ENCODE results near the gene ANKRD42.

GRCh38 chr11:83174008-83174407 is 19.5 kb upstream of the ANKRD42 start:
- TF ChIP-seq JUN (CRISPR knock-in tag; IDR thresholded peaks at IDR 0.05) (no peak), ZNF219 (CRISPR knock-in tag; IDR thresholded peaks at IDR 0.05; ENCODE audit: borderline replicate concordance) (no peak), NFE2L1 (CRISPR knock-in tag; IDR thresholded peaks at IDR 0.05) (no peak), IRF2 (CRISPR knock-in tag; IDR thresholded peaks at IDR 0.05; ENCODE audit: borderline replicate concordance, low read depth) (no peak), SP1 (CRISPR knock-in tag; conservative IDR thresholded peaks at IDR 0.05) (no peak)
- TF ChIP-seq, protein P1, sequence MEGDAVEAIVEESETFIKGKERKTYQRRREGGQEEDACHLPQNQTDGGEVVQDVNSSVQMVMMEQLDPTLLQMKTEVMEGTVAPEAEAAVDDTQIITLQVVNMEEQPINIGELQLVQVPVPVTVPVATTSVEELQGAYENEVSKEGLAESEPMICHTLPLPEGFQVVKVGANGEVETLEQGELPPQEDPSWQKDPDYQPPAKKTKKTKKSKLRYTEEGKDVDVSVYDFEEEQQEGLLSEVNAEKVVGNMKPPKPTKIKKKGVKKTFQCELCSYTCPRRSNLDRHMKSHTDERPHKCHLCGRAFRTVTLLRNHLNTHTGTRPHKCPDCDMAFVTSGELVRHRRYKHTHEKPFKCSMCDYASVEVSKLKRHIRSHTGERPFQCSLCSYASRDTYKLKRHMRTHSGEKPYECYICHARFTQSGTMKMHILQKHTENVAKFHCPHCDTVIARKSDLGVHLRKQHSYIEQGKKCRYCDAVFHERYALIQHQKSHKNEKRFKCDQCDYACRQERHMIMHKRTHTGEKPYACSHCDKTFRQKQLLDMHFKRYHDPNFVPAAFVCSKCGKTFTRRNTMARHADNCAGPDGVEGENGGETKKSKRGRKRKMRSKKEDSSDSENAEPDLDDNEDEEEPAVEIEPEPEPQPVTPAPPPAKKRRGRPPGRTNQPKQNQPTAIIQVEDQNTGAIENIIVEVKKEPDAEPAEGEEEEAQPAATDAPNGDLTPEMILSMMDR (IDR thresholded peaks at IDR 0.05): no peak

Data from WTC11 (cell line).